Measurements from ENCODE around the gene BDP1.
"Not testable (repeated sequence)": the region's sequence is repeated elsewhere in the genome, so short reads cannot be mapped to it uniquely, and the experiment has no call there.

BDP1 gene

GRCh38 chr5:71475788-71476384 lies 20.4 kb downstream of the BDP1 start:
- DNase-seq, result no peak

DNA sequence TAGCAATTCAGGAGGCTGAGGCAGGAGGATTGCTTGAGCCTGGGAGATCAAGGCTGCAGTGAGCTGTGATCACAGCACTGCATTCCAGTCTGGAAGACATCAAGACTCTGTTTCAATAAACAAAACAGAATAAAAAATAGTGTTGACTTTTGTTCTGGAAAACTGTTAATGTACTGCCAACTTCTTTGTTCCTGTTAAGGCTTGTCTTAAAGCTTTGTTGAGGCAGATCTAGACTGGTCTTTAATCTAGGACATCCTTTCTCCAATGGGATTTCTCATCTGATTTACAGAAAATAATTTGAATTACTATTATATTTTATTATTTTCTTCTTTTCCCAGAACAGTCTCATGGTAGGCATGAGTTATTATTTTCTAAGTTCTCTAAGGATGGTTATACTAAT lies 26.0 kb downstream of the BDP1 start:
- no peak for DNase-seq

DNA sequence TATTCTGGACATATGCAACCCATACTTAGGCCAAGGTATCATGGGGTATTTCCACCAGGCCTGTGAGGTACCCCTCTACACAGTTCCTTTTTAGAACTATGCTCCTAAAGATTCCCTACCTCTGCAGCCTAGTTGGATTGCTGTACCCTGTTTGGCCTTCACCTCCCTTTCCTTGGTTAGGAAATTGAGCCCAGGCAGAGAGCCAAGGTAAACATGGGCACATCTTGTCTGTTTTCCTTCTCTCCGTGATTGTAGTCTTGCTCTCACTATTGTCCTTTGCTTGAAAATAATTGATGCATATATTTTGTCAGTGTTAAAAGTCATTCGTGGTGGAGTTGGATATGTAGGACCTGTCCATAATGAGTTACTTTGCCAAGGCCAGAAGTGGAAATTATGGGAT lies 26.7 kb downstream of the BDP1 start:
- no peak for DNase-seq

- DNase-seq, result no peak
Observed at GRCh38 chr5:71483355-71483754, 27.9 kb downstream of the BDP1 start.

DNA sequence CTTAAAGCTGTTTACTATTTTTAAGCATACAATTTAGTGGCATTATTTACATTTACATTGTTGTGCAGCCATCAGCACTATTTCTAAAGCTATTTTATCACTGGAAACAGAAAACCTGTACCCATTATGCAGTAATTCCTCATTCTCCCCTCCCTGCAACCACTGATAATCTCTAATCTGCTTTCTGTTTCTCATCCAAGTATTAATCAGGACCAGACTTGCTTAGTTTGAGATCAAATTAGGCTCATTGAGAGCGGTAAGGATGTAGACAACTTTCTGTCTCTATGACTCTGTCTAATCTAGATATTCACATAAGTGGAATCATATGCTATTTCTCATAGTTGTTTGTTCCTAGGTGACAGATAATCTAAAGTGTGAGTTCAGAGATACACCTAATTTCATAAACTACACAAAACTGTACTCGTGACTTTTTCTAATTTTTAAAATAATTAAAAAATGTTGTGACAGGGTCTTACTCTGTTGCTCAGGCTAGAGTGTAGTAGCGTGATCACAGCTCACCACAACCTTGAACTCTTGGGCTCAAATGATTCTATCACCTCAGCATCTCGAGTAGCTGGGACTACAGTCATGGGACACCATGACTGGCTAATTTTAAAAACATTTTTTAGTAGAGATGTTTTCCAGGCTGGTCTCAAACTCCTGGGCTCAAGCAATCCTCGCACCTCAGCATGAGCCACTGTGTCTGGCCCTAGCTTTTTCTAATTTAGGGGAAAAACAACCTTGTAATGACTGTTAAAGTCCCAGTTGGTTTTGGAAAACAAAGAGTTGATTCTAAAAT lies 37.6 kb downstream of the BDP1 start:
- DNase-seq, result no peak

DNA sequence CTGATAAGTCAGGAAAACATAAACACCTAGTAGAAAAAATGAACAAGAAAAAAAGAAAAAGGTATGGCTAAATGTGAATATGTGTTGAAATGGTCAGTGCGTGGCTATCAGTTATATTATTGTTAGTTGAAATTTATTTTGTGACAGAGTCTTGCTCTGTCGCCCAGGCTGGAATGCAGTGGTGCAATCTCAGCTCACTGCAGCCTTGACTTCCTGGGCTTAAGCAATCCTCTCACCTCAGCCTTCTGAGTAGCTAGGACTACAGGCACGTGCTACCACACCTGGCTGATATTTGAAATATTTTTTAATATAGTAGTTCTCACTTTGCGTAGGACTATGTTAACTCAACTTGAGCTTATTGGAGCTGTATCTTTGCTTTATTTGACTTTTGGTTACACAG lies 38.8 kb downstream of the BDP1 start:
- DNase-seq, result not testable (repeated sequence)

GRCh38 chr5:71498756-71499155 lies 43.3 kb downstream of the BDP1 start:
- DNase-seq, result not testable (repeated sequence)

GRCh38 chr5:71503536-71503935 lies 48.1 kb downstream of the BDP1 start:
- no peak for DNase-seq

- no peak for DNase-seq
Observed at GRCh38 chr5:71522151-71522550, 66.7 kb downstream of the BDP1 start.

DNA sequence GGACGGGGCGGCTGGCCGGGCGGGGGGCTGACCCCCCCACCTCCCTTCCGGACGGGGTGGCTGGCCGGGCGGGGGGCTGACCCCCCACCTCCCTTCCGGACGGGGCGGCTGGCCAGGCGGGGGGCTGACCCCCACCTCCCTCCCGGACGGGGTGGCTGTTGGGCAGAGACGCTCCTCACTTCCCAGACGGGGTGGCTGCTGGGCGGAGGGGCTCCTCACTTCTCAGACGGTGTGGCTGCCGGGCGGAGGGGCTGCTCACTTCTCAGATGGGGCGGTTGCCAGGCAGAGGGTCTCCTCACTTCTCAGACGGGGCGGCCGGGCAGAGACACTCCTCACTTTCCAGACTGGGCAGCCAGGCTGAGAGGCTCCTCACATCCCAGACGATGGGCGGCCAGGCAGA lies 70.2 kb downstream of the BDP1 start:
- DNase-seq, result not testable (repeated sequence)

GRCh38 chr5:71528206-71528605 lies 72.8 kb downstream of the BDP1 start:
- no peak for DNase-seq

DNA sequence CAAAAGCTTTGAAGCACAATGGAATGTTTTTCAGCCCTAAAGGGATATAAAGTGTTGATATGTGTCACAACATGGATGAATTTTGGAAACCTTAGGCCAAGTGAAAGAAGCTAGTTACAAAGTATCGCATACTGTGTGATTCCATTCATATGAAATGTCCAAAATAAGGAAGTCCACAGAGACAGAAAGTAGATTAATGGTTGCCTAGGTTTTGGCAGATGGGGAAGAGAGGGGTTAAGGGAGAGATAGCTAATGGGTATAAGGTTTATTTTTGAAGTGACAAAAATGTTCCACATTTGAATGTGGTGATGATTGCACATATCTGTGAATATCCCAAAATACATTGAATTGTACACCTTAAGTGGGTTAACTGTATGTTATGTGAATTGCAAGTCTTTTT lies 74.2 kb downstream of the BDP1 start:
- DNase-seq, result no peak

- DNase-seq, result no peak
Observed at GRCh38 chr5:71533142-71533541, 77.7 kb downstream of the BDP1 start.

GRCh38 chr5:71533615-71534014 lies 78.2 kb downstream of the BDP1 start:
- peak; percentile 16 for DNase-seq

GRCh38 chr5:71537687-71538086 lies 82.2 kb downstream of the BDP1 start:
- DNase-seq, result no peak

GRCh38 chr5:71550885-71551284 lies 95.4 kb downstream of the BDP1 start:
- DNase-seq, result not testable (repeated sequence)

DNA sequence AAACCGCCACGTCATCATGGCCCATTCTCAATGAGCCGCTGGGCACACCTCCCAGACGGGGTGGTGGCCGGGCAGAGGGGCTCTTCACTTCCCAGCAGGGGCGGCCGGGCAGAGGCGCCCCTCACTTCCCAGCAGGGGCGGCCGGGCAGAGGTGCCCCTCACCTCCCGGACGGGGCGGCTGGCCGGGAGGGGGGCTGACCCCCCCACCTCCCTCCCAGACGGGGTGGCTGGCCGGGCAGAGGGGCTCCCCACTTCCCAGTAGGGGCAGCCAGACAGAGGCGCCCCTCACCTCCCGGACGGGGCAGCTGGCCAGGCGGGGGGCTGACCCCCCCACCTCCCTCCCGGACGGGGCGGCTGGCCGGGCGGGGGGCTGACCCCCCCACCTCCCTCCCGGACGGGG lies 96.1 kb downstream of the BDP1 start:
- DNase-seq, result not testable (repeated sequence)

DNA sequence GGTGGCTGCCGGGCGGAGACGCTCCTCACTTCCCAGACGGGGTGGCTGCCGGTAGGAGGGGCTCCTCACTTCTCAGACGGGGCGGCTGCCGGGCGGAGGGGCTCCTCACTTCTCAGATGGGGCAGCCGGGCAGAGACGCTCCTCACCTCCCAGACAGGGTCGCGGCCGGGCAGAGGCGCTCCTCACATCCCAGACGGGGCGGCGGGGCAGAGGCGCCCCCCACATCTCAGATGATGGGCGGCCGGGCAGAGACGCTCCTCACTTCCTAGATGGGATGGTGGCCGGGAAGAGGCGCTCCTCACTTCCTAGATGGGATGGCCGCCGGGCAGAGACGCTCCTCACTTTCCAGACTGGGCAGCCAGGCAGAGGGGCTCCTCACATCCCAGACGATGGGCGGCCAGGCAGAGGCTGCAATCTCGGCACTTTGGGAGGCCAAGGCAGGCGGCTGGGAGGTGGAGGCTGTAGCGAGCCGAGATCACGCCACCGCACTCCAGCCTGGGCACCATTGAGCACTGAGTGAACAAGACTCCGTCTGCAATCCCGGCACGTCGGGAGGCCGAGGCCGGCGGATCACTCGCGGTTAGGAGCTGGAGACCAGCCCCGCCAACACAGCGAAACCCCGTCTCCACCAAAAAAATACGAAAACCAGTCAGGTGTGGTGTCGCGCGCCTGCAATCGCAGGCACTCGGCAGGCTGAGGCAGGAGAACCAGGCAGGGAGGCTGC lies 96.7 kb downstream of the BDP1 start:
- not testable (repeated sequence) for DNase-seq

DNA sequence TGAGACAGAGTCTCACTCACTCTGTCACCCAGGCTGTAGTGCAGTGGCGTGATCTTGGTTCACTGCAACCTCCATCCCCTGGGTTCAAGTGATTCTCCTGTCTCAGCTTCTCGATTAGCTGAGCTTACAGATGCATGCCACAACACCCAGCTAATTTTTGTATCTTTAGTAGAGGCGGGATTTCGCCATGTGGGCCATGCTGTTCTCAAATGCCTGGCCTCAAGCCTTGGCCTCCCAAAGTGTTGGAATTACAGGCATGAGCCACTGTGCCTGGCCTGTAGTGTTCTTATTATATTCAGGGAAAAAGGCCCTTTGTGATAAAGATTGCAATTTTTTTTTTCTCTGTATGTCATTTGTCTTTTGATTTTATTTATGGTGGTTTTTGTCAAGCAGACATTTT lies 107.7 kb downstream of the BDP1 start:
- no peak for DNase-seq

- no peak for DNase-seq
Observed at GRCh38 chr5:71564895-71565294, 109.4 kb downstream of the BDP1 start.

GRCh38 chr5:71569748-71570509 lies 114.5 kb downstream of the BDP1 start:
- no peak for DNase-seq

GRCh38 chr5:71571811-71572210 lies 116.4 kb downstream of the BDP1 start:
- not testable (repeated sequence) for DNase-seq

DNA sequence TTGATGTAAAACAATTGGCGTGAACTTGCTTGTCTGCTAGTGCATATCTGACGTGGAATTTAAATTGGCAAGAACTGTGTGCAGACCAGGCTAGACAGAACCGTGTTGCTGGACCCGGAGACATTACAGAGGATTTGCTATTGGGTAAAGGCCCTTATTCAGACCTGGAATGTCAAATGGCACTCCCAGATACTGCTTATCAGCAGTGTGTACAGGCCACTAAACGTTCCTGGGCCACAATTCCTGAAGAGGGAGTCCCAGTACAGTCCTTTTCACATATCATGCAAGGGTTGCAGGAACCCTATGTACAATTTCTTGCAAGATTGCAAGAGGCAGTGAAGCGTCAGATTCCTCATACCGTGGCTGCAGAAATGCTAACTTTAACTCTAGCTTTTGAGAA lies 118.1 kb downstream of the BDP1 start:
- DNase-seq, result no peak
